Measurements from ENCODE around the gene MAPRE3.

DNA sequence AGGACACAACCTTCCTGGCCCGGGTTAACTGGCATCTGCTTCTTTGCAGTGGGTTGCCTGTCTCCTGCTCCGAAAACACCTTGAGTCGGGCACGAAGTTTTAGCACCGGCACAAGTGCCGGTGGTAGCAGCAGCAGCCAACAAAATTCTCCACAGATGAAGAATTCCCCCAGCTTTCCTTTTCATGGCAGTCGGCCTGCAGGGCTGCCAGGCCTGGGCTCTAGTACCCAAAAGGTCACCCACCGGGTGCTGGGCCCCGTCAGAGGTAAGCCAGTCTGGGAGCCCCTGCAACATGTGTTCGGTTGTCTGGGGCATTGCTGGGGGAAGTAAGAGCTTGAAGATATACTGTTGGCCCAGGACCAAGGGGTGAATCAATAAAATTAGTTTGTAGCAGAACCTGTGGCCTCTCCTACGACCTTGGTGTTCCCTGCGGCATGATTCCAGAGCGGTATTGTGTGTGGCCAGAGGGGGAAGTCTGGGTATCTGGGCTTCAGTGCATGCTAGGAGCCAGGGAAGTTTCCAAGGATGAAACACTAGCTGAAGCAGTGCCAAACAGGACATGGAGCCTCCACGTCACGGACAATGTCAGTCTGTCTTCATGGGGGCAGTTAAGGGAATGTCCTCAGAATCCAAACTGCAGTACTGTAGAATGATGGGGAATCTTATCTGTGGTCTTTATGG is 88.8 kb downstream of the MAPRE3 start:
- TF ChIP-seq HDGF (IDR thresholded peaks at IDR 0.05; ENCODE audit: borderline replicate concordance) (no peak), ZNF384 (IDR thresholded peaks at IDR 0.05) (no peak), TARDBP (IDR thresholded peaks at IDR 0.05) (no peak), SP1 (IDR thresholded peaks at IDR 0.05) (no peak), ARNT (IDR thresholded peaks at IDR 0.05) (no peak), FOXM1 (IDR thresholded peaks at IDR 0.05; ENCODE audit: borderline replicate concordance) (no peak), BHLHE40 (IDR thresholded peaks at IDR 0.05; ENCODE audit: borderline replicate concordance) (no peak), FOXA1 (IDR thresholded peaks at IDR 0.05) (no peak), L3MBTL2 (conservative IDR thresholded peaks at IDR 0.05) (no peak), SUZ12 (IDR thresholded peaks at IDR 0.05) (no peak), NFRKB (IDR thresholded peaks at IDR 0.05) (no peak), CTBP1 (IDR thresholded peaks at IDR 0.05; ENCODE audit: borderline replicate concordance) (no peak)
- TF ChIP-seq, protein P1, sequence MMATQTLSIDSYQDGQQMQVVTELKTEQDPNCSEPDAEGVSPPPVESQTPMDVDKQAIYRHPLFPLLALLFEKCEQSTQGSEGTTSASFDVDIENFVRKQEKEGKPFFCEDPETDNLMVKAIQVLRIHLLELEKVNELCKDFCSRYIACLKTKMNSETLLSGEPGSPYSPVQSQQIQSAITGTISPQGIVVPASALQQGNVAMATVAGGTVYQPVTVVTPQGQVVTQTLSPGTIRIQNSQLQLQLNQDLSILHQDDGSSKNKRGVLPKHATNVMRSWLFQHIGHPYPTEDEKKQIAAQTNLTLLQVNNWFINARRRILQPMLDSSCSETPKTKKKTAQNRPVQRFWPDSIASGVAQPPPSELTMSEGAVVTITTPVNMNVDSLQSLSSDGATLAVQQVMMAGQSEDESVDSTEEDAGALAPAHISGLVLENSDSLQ (IDR thresholded peaks at IDR 0.05): no peak

All from HEK293T (cell line).